Neural cell (in vitro differentiated cells): ENCODE measurements around the gene FNDC3B. TPM values are rescaled to one million over a fixed set of nuclear protein-coding genes. Genes with fewer than 3 reads are reported as not detected.

ENCODE experiments used
- H2AFZ ChIP-seq: fragments of 200-600, 300-800 bp; sonication (generic), shearing (Covaris generic); 2 replicates; pipeline ENCODE4 v1.6.0; 2014; ENCODE audit warnings: low read depth, mild to moderate bottlenecking, antibody characterized with exemption, low read length, moderate library complexity
- H3F3A ChIP-seq: fragments of 200-600 bp; shearing (Covaris generic); 2 replicates; pipeline ENCODE4 v1.6.1; 2016; ENCODE audit warnings: mild to moderate bottlenecking, moderate library complexity, mixed read lengths, antibody characterized with exemption, low read length; ENCODE audit not compliant: insufficient read depth, poor library complexity, severe bottlenecking
- H3K27ac ChIP-seq: fragments of 200-600, 300-800 bp; sonication (generic), shearing (Covaris generic); 2 replicates; pipeline ENCODE4 v1.5.1; 2014; ENCODE audit warnings: mild to moderate bottlenecking, low read length, moderate library complexity
- H3K27me3 ChIP-seq: fragments of 300-800, 200-600 bp; sonication (generic), shearing (Covaris generic); 2 replicates; pipeline ENCODE4 v1.6.0; 2014; ENCODE audit warnings: mild to moderate bottlenecking, low read depth, low read length, moderate library complexity; ENCODE audit not compliant: insufficient read depth
- H3K36me3 ChIP-seq: fragments of 300-800, 200-600 bp; sonication (generic), shearing (Covaris generic); 2 replicates; pipeline ENCODE4 v1.5.1; 2014; ENCODE audit warnings: mild to moderate bottlenecking, antibody characterized with exemption, low read length, moderate library complexity; ENCODE audit not compliant: insufficient read depth
- H3K4me2 ChIP-seq: fragments of 300-800, 200-600 bp; sonication (generic), shearing (Covaris generic); 2 replicates; pipeline ENCODE4 v1.6.0; 2014; ENCODE audit warnings: mild to moderate bottlenecking, low read length
- H3K4me3 ChIP-seq: fragments of 300-800, 200-600 bp; sonication (generic), shearing (Covaris generic); 2 replicates; pipeline ENCODE4 v1.5.1; 2014; ENCODE audit warnings: mild to moderate bottlenecking, low read length, moderate library complexity
- H3K79me2 ChIP-seq: fragments of 200-600 bp; shearing (Covaris generic); replicated peaks from 2 replicates; pipeline ENCODE4 v1.6.0; 2014; ENCODE audit warnings: mild to moderate bottlenecking, low read length, moderate library complexity; ENCODE audit not compliant: insufficient read depth
- H3K9ac ChIP-seq: fragments of 300-800, 200-600 bp; sonication (generic), shearing (Covaris generic); 2 replicates; pipeline ENCODE4 v1.6.1; 2016; ENCODE audit warnings: mild to moderate bottlenecking, low read length, mixed read lengths
- H3K9me2 ChIP-seq: fragments of 200-600 bp; shearing (Covaris generic); 2 replicates; pipeline ENCODE4 v1.6.1; 2016; ENCODE audit warnings: mild to moderate bottlenecking, low read length, mixed read lengths; ENCODE audit not compliant: insufficient read depth
- H3K9me3 ChIP-seq: fragments of 200-600, 300-800 bp; sonication (generic), shearing (Covaris generic); 2 replicates; pipeline ENCODE4 v1.6.1; 2016; ENCODE audit warnings: mild to moderate bottlenecking, mixed run types, low read length, moderate library complexity, mixed read lengths
- H4K20me1 ChIP-seq: fragments of 200-600 bp; shearing (Covaris generic); 2 replicates; pipeline ENCODE4 v1.6.1; 2016; ENCODE audit warnings: mild to moderate bottlenecking, mixed run types; ENCODE audit not compliant: insufficient read depth
- CTCF ChIP-seq: fragments of 450-650 bp; IDR thresholded peaks from 2 replicates; pipeline ENCODE4 v1.5.1; 2014; ENCODE audit warnings: antibody characterized with exemption, mild to moderate bottlenecking, moderate library complexity; ENCODE audit not compliant: poor library complexity, severe bottlenecking
- EP300 ChIP-seq: fragments of 450-650 bp; conservative IDR thresholded peaks from 2 replicates; pipeline ENCODE4 v1.6.1; 2014; ENCODE audit warnings: antibody characterized with exemption, mild to moderate bottlenecking, moderate library complexity; ENCODE audit not compliant: poor library complexity, severe bottlenecking
- EZH2 ChIP-seq: fragments of 200-600, 300-800 bp; shearing (Covaris generic), sonication (generic); IDR thresholded peaks from 2 replicates; pipeline ENCODE4 v1.6.1; 2014; ENCODE audit warnings: antibody characterized with exemption, low read length, borderline replicate concordance, mild to moderate bottlenecking; ENCODE audit not compliant: insufficient read depth, poor library complexity, severe bottlenecking
- MXI1 ChIP-seq: fragments of 450-650 bp; conservative IDR thresholded peaks from 2 replicates; pipeline ENCODE4 v1.6.1; 2014; ENCODE audit warnings: antibody characterized with exemption, mild to moderate bottlenecking; ENCODE audit not compliant: poor library complexity, severe bottlenecking
- POLR2AphosphoS5 ChIP-seq: IDR thresholded peaks from 2 replicates; pipeline ENCODE4 v1.6.1; 2012
- RAD21 ChIP-seq: fragments of 450-650 bp; conservative IDR thresholded peaks from 2 replicates; pipeline ENCODE4 v1.6.1; 2014; ENCODE audit warnings: antibody characterized with exemption, mild to moderate bottlenecking, moderate library complexity
- REST ChIP-seq: IDR thresholded peaks from 2 replicates; pipeline ENCODE4 v1.6.1; 2012; ENCODE audit warnings: borderline replicate concordance
- SMC3 ChIP-seq: fragments of 450-650 bp; conservative IDR thresholded peaks from 2 replicates; pipeline ENCODE4 v1.6.1; 2014; ENCODE audit warnings: antibody characterized with exemption, mild to moderate bottlenecking, moderate library complexity; ENCODE audit not compliant: poor library complexity
- TAF1 ChIP-seq: IDR thresholded peaks from 2 replicates; pipeline ENCODE4 v1.6.1; 2012; ENCODE audit warnings: low read depth
- polyA plus RNA-seq: library from polyadenylated mRNA; depleted of rRNA; stranded (reverse); fragments of >200 nt; gene quantifications from 2 replicates; pipeline ENCODE4 v1.2.3, GENCODE V29; 2014

Gene FNDC3B
- polyA plus RNA-seq, 1 donor from 2014 or later, result 4.9 TPM

DNA sequence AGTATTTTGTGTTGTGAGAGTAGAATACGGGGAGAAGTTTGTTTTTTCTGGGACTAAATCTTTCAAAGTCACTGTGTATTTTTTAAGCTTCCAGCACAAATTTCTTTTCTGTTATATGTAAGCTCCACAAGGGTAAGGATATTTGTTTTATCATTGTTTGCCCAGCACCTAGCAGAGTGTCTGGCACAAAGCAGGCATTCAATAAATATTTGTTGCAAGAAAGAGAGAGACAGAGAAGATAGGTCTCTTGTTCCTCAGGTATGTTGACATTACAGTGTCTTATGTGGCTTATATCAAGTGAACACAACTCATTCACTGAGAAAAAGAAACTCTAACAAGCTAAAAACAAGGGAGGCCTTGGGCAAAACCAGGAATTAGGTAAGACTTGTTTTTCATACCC lies 26.6 kb upstream of the FNDC3B start:
- H3K4me3 ChIP-seq, result no peak overlapping the region
- no peaks in the 10 kb centered on the region for H3K36me3 ChIP-seq
- H3K4me2 ChIP-seq, result no peak overlapping the region
- no peak overlapping the region for H3K27ac ChIP-seq
- TF ChIP-seq SMC3 (no peak), MXI1 (no peak), POLR2AphosphoS5 (no peak), RAD21 (no peak), EP300 (no peak), EZH2 (no peak), CTCF (no peak), REST (no peak), TAF1 (no peak)
- no peak overlapping the region for H3K9ac ChIP-seq
- H3K79me2 ChIP-seq, result no peaks in the 10 kb centered on the region
- no peaks in the 10 kb centered on the region for H3K9me2 ChIP-seq
- no peaks in the 10 kb centered on the region for H3K9me3 ChIP-seq
- H4K20me1 ChIP-seq, result no peaks in the 10 kb centered on the region
- no peaks in the 10 kb centered on the region for H3F3A ChIP-seq
- H3K27me3 ChIP-seq, result no peaks in the 10 kb centered on the region
- no peak overlapping the region for H2AFZ ChIP-seq

GRCh38 chr3:172014145-172014544 lies 25.2 kb upstream of the FNDC3B start:
- no peaks in the 10 kb centered on the region for H3K9me3 ChIP-seq
- no peaks in the 10 kb centered on the region for H3K36me3 ChIP-seq
- no peak overlapping the region for H3K4me3 ChIP-seq
- H3K9ac ChIP-seq, result no peak overlapping the region
- no peaks in the 10 kb centered on the region for H4K20me1 ChIP-seq
- no peak overlapping the region for H3K27ac ChIP-seq
- TF ChIP-seq RAD21 (no peak), TAF1 (no peak), EZH2 (no peak), POLR2AphosphoS5 (no peak), REST (no peak), EP300 (no peak), MXI1 (no peak), CTCF (no peak), SMC3 (no peak)
- H3K79me2 ChIP-seq, result no peaks in the 10 kb centered on the region
- H2AFZ ChIP-seq, result no peak overlapping the region
- no peaks in the 10 kb centered on the region for H3F3A ChIP-seq
- H3K4me2 ChIP-seq, result no peak overlapping the region
- H3K9me2 ChIP-seq, result no peaks in the 10 kb centered on the region
- no peaks in the 10 kb centered on the region for H3K27me3 ChIP-seq
